Psoas muscle (tissue), 8 donors: Measurements from ENCODE around the gene YTHDF1. TPM values are rescaled to one million over a fixed set of nuclear protein-coding genes. Genes with fewer than 3 reads are reported as not detected.

Experiments
- ATAC-seq, 4 donors: fragments of 200-7000 bp; cut with Tn5 transposase; one replicate each; pipeline ENCODE4 v1.9.1; 2020; ENCODE audit warnings: moderate library complexity in 3 of 4, mild to moderate bottlenecking in 2 of 4
- DNase-seq, 2 donors: peaks; one replicate each; pipeline ENCODE4 v3.0.0-alpha.2; 2020
- H3K27ac ChIP-seq: fragments of 200-600 bp; one replicate; pipeline ENCODE4 v1.8.0; 2022
- H3K27me3 ChIP-seq, 3 donors: fragments of 200-600 bp in 1 of 3; one replicate each; pipeline versions ENCODE4 v1.6.1 to v1.8.0; 2013 to 2022; ENCODE audit warnings: low read length in 2 of 3, mild to moderate bottlenecking in 2 of 3, moderate library complexity in 1 of 3; ENCODE audit not compliant: insufficient read depth in 3 of 3
- H3K36me3 ChIP-seq, 2 donors: fragments of 200-600 bp in 1 of 2; one replicate each; pipeline versions ENCODE4 v1.6.1 to v1.8.0; 2013 to 2022; ENCODE audit warnings: low read depth in 1 of 2, mild to moderate bottlenecking in 1 of 2, moderate library complexity in 1 of 2; ENCODE audit not compliant: insufficient read depth in 1 of 2
- H3K4me1 ChIP-seq: fragments of 200-600 bp; one replicate; pipeline ENCODE4 v1.8.0; 2022
- H3K4me3 ChIP-seq: fragments of 200-600 bp; one replicate; pipeline ENCODE4 v1.8.0; 2022; ENCODE audit warnings: mild to moderate bottlenecking
- H3K9me3 ChIP-seq: fragments of 200-600 bp; one replicate; pipeline ENCODE4 v1.8.0; 2022
- CTCF ChIP-seq: fragments of 200-600 bp; IDR thresholded peaks from one replicate; pipeline ENCODE4 v1.8.0; 2022; ENCODE audit warnings: antibody characterized with exemption
- WGBS, 3 donors: extraction: QIAGEN DNeasy Blood & Tissue Kit; methylation state at CpG; one replicate each; pipeline versions ENCODE4 v1.1.6 to v1.1.7; 2013; 5-methylcytosine and 5-hydroxymethylcytosine counted together
- intact Hi-C, 2 donors: fragments of 100-400 bp; cut with DNase I; formaldehyde crosslinking; loops; one replicate each; pipeline versions ENCODE4 v1.11.0 to v1.14.2; 2022
- polyA plus RNA-seq, 3 donors: library from polyadenylated mRNA; stranded (reverse); fragments of 200-250 nt; gene quantifications; one replicate each; pipeline ENCODE4 v1.2.3, GENCODE V29; 2013
- total RNA-seq, 4 donors: library from RNA; stranded (reverse); fragmentation: NEBNext Ultra II Directional in 2 of 4; extraction: Animal tissue kit (Norgen Biotek cat#: 25700) in 2 of 4; gene quantifications; one replicate each; pipeline versions ENCODE4 v1.2.1 to v1.2.4, GENCODE V29; 2021 to 2023
- donor health status: healthy with polysubstance abuse.
- donor health status: DM: no; HTN: no; CAD: no; lungs with moderate emphysema.
- donor health status: Bipolar disorder and iron deficiency.
- donor health status: healthy.
- donor health status: DM: yes; HTN: yes; CAD: no.
- donor health status: DM: no; HTN: no; CAD: no.
- donor health status: DM: no; HTN: no; CAD: no.
- donor health status: DM: yes; HTN: yes; CAD: no.

Gene YTHDF1
- total and polyA plus RNA-seq, 7 donors, result 27.4 to 52.1 (median 45.8) TPM

- no peak for DNase-seq
These were observed 38.9 kb upstream of the YTHDF1 start for GRCh38 chr20:63254606-63255384.

GRCh38 chr20:63254232-63254605, 38.3 kb upstream of the YTHDF1 start, which contains the start of gene NKAIN4:
NKAIN4 (minus strand) TSS chr20:63254463; CDS start chr20:63254450, 13 bp downstream.
- 1 to 2% (median 1%) methylated on average over 22 to 46 of the region's 46 CpGs for WGBS, 3 donors
- no peak for TF ChIP-seq CTCF
- Histone ChIP-seq H3K9me3 (no peaks in the 10 kb centered on the region), H3K36me3 (no peaks in the 10 kb centered on the region), H3K4me3 (peak within 1 kb of the TSS; percentile 44), H3K4me1 (peaks cover 2% of the 10 kb centered on the region), H3K27ac (no peak within 1 kb of the TSS), H3K27me3 (peaks cover 0 to 70% (median 34%) of the 10 kb centered on the region in 3 donors)
- ATAC-seq (no peak), DNase-seq (no peak)
- intact Hi-C loops, result no loop called here

More at GRCh38 chr20:63254606-63255384, 38.9 kb upstream of the YTHDF1 start:
- H3K36me3 ChIP-seq, result no peaks in the 10 kb centered on the region
- no peak for TF ChIP-seq CTCF
- H3K27ac ChIP-seq, result no peak overlapping the region
- no peak for ATAC-seq
- no peaks in the 10 kb centered on the region for H3K9me3 ChIP-seq
- WGBS, 3 donors, result 7 to 14% (median 8%) methylated on average over 39 to 56 of the region's 56 CpGs
- H3K27me3 ChIP-seq, result peaks cover 0 to 70% (median 34%) of the 10 kb centered on the region in 3 donors
- peaks cover 2% of the 10 kb centered on the region for H3K4me1 ChIP-seq
- intact Hi-C loops, result no loop called here
- H3K4me3 ChIP-seq, result no peak overlapping the region

GRCh38 chr20:63253438-63254231, 37.7 kb upstream of the YTHDF1 start:
- WGBS, 3 donors, result 0 to 1% (median 1%) methylated on average over 48 to 88 of the region's 89 CpGs
- peak in 1 of 4 donors; percentile 21 for ATAC-seq
- intact Hi-C loops, result no loop called here
- peak overlapping the region; percentile 44 for H3K4me3 ChIP-seq
- no peak for TF ChIP-seq CTCF
- no peaks in the 10 kb centered on the region for H3K36me3 ChIP-seq
- H3K27ac ChIP-seq, result no peak overlapping the region
- H3K27me3 ChIP-seq, result peaks cover 0 to 73% (median 34%) of the 10 kb centered on the region in 3 donors
- H3K4me1 ChIP-seq, result peaks cover 2% of the 10 kb centered on the region
- no peaks in the 10 kb centered on the region for H3K9me3 ChIP-seq
- no peak for DNase-seq

GRCh38 chr20:63253065-63253437, 37.1 kb upstream of the YTHDF1 start:
- H3K27ac ChIP-seq, result no peak overlapping the region
- no peak for ATAC-seq
- peak overlapping the region; percentile 44 for H3K4me3 ChIP-seq
- WGBS, 3 donors, result 7 to 14% (median 9%) methylated on average over 15 to 16 of the region's 16 CpGs
- peaks cover 2% of the 10 kb centered on the region for H3K4me1 ChIP-seq
- no peak for TF ChIP-seq CTCF
- peaks cover 0 to 78% (median 33%) of the 10 kb centered on the region in 3 donors for H3K27me3 ChIP-seq
- H3K36me3 ChIP-seq, result no peaks in the 10 kb centered on the region
- no peaks in the 10 kb centered on the region for H3K9me3 ChIP-seq
- no peak for DNase-seq
- intact Hi-C loops, result no loop called here
